Measurements from ENCODE around the gene FAM229B. TPM values are rescaled to one million over a fixed set of nuclear protein-coding genes. Genes with fewer than 3 reads are reported as not detected.

FAM229B gene
- total RNA-seq, 1 experiment from 2014 or later = 12.3 TPM

GRCh38 chr6:112038756-112039430, 48.5 kb upstream of the FAM229B start:
- H3K27ac ChIP-seq = no peak overlapping the region
- H3K4me2 ChIP-seq = no peak overlapping the region
- no peak overlapping the region for H2AFZ ChIP-seq
- H4K20me1 ChIP-seq (ENCODE audit: insufficient read depth) = no peaks in the 10 kb centered on the region
- peak; percentile 21 to 37 for DNase-seq
- H3K36me3 ChIP-seq (ENCODE audit: low read depth) = no peaks in the 10 kb centered on the region
- no peaks in the 10 kb centered on the region for H3K9me3 ChIP-seq (ENCODE audit: insufficient read depth, low read depth)
- H3K4me3 ChIP-seq = no peak overlapping the region
- CTCF ChIA-PET = no interaction called here
- no TSS peak for BruUV-seq (replicated peaks)
- H3K79me2 ChIP-seq (ENCODE audit: low read depth) = no peaks in the 10 kb centered on the region
- H3F3A ChIP-seq (ENCODE audit: insufficient read depth, low read depth) = no peaks in the 10 kb centered on the region; the same call in 1 of the 2 replicates
- 0 out of 2 replicates have a peak, but pooled peaks cover 4% of the 10 kb centered on the region for H3K4me1 ChIP-seq (replicated peaks; ENCODE audit: insufficient read depth)
- POLR2A ChIA-PET (ENCODE audit: unreplicated experiment) = interaction anchor here (0.6 kb wide), 1 partner anchor 305 kb away, joined by 8 read pairs; no protein-coding TSS in a partner anchor
- TF ChIP-seq CTCF (conservative IDR thresholded peaks at IDR 0.05) = no peak
- TF ChIP-seq EZH2 (IDR thresholded peaks at IDR 0.05; ENCODE audit: low read depth) = no peak
- no peaks in the 10 kb centered on the region for H3K9me2 ChIP-seq (ENCODE audit: insufficient read depth)
- intact Hi-C loops (cut with micrococcal nuclease; ENCODE audit: unreplicated experiment) = no loop called here
- H3K27me3 ChIP-seq (ENCODE audit: insufficient read depth, low read depth) = no peaks in the 10 kb centered on the region

GRCh38 chr6:112039431-112039770, 48.0 kb upstream of the FAM229B start:
- no peaks in the 10 kb centered on the region; the same call in 1 of the 2 replicates for H3F3A ChIP-seq (ENCODE audit: insufficient read depth, low read depth)
- H3K36me3 ChIP-seq (ENCODE audit: low read depth) = no peaks in the 10 kb centered on the region
- H3K4me3 ChIP-seq = no peak overlapping the region
- intact Hi-C loops (cut with micrococcal nuclease; ENCODE audit: unreplicated experiment) = no loop called here
- 0 out of 2 replicates have a peak, but pooled peaks cover 4% of the 10 kb centered on the region for H3K4me1 ChIP-seq (replicated peaks; ENCODE audit: insufficient read depth)
- H2AFZ ChIP-seq = no peak overlapping the region
- DNase-seq = no peak
- H3K27ac ChIP-seq = no peak overlapping the region
- H3K9me2 ChIP-seq (ENCODE audit: insufficient read depth) = no peaks in the 10 kb centered on the region
- no peak overlapping the region for H3K4me2 ChIP-seq
- ChIA-PET POLR2A (ENCODE audit: unreplicated experiment) (no interaction called here), CTCF (interaction anchor here (0.5 kb wide), 1 partner anchor 371 kb away, joined by 6 read pairs; no protein-coding TSS in a partner anchor)
- no TSS peak for BruUV-seq (replicated peaks)
- TF ChIP-seq EZH2 (IDR thresholded peaks at IDR 0.05; ENCODE audit: low read depth) (no peak), CTCF (conservative IDR thresholded peaks at IDR 0.05) (no peak)
- H3K79me2 ChIP-seq (ENCODE audit: low read depth) = no peaks in the 10 kb centered on the region
- H4K20me1 ChIP-seq (ENCODE audit: insufficient read depth) = no peaks in the 10 kb centered on the region
- no peaks in the 10 kb centered on the region for H3K9me3 ChIP-seq (ENCODE audit: insufficient read depth, low read depth)
- no peaks in the 10 kb centered on the region for H3K27me3 ChIP-seq (ENCODE audit: insufficient read depth, low read depth)

GRCh38 chr6:112040956-112041355, 46.4 kb upstream of the FAM229B start:
- Histone ChIP-seq H3K9me2 (ENCODE audit: insufficient read depth) (no peaks in the 10 kb centered on the region), H3K4me3 (no peak overlapping the region), H3F3A (ENCODE audit: insufficient read depth, low read depth) (no peaks in the 10 kb centered on the region; the same call in 1 of the 2 replicates), H4K20me1 (ENCODE audit: insufficient read depth) (no peaks in the 10 kb centered on the region), H3K27me3 (ENCODE audit: insufficient read depth, low read depth) (no peaks in the 10 kb centered on the region), H3K27ac (no peak overlapping the region), H2AFZ (no peak overlapping the region), H3K4me1 (replicated peaks; ENCODE audit: insufficient read depth) (0 out of 2 replicates have a peak, but pooled peaks cover 4% of the 10 kb centered on the region), H3K9me3 (ENCODE audit: insufficient read depth, low read depth) (no peaks in the 10 kb centered on the region), H3K79me2 (ENCODE audit: low read depth) (no peaks in the 10 kb centered on the region), H3K4me2 (no peak overlapping the region), H3K36me3 (ENCODE audit: low read depth) (no peaks in the 10 kb centered on the region)
- intact Hi-C loops (cut with micrococcal nuclease; ENCODE audit: unreplicated experiment) = loop anchor here (10.0 kb wide), 1 partner anchor 556 kb away; the partner anchor contains the start of gene REV3L
- no peak for TF ChIP-seq EZH2 (IDR thresholded peaks at IDR 0.05; ENCODE audit: low read depth)
- DNase-seq = no peak
- BruUV-seq (replicated peaks) = no TSS peak
- POLR2A ChIA-PET (ENCODE audit: unreplicated experiment) = no interaction called here
- CTCF ChIA-PET = interaction anchor here (1.0 to 1.5 kb wide), 2 partner anchors 329 to 331 kb away, joined by 3 read pairs; no protein-coding TSS in a partner anchor
